HG03439 (cell line): ENCODE measurements around the gene TBC1D22A.

Source experiments
- ATAC-seq: cut with Tn5 transposase; IDR thresholded peaks from one replicate; pipeline ENCODE4 v1.9.1; 2021; ENCODE audit warnings: mild to moderate bottlenecking, moderate library complexity; ENCODE audit not compliant: unreplicated experiment

TBC1D22A gene

DNA sequence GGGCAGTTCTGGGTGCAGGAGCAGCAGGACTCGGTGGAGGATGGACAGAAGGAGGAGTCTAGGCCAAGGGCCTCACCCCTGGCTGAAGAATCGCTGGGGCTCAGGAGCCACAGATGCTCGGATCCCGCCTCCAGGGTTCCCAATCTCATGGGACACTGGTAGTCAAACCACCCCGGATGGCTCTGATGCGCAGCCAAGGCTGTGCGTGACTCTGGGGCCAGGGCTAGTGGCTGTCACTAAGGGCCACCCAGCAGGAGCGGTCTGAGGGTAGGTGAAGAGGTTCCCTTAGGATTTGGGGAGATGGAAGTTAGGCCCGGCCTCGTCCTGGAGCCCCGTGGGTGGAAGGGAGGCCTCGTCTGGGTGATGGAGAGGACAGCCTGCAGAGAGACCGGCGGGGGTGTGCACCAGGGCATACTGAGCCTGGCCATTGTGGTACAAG is 300.6 kb downstream of the TBC1D22A start:
- no peak for ATAC-seq

- no peak for ATAC-seq
Measured at GRCh38 chr22:47063606-47064005, 301.2 kb downstream of the TBC1D22A start.

GRCh38 chr22:47064016-47064415 is 301.6 kb downstream of the TBC1D22A start:
- ATAC-seq: no peak

- no peak for ATAC-seq
Measured at GRCh38 chr22:47064416-47064815, 302.0 kb downstream of the TBC1D22A start.

DNA sequence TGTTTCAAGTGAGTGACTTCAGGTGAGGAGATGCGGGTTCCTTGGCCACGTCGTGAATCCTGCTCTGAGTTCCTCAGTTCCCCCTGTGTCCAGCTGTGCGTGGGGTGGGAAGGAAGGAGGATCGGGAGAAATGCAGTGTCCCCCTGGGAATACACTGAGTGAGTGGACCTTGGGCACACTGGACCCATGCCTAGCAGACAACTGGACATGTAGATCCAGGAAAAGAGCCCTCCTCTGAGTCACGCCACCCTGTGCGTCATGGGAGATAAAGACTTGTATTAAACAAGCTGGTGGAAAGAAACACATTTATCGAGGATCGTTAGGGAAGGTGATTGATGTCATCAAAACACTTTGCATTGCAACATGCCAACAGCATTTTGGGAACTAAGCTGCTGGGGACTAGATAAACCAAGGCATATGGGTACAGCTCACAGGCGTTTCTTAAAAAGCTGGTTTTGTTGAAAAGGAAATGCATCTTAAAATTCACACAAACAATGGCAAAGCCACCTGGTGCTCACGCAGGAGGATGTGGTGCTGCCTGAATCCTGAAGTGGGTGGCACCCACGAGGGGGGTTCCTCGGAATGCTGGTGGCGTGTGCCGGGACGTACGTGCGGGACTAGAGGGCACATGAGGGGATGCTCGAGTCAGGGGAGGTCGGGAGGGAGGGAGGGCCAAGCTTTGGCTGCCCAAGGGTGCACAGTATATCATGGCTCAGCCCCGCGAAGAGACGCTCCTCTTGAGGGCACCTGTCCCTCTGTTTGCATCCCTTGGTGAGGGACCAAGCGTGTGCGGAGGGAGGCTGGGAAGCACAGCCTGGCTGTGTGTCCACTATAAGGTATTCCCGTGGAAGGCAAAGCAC is 303.5 kb downstream of the TBC1D22A start:
- ATAC-seq: no peak

- ATAC-seq: no peak
Measured at GRCh38 chr22:47066616-47066905, 304.1 kb downstream of the TBC1D22A start.

DNA sequence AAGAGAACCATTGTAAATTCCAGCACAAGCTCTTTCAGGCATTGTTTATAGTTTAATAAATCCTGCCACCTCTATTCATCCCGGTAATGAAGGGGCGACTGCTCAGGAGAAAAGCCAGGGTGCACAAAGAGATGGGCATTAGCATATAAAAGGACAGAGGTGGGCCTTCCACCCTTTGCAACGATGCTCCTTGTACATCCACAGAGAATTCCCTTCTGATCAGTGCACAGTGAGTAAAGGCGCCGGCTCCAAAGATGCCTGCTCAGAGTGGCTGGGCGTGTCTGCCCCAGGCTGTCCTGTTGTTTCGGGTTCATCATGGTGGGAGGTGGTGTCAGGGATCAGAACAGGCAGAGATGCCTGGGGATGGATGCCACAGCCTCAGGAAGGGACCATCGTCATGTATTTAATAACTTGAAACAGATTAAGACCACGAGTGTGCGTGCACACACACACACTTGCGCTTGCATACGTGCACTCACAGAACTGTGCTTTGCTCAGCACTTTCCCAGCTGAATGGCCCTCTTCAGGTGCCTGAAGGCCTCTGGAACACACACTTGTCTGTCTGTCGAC is 305.0 kb downstream of the TBC1D22A start:
- ATAC-seq: no peak

DNA sequence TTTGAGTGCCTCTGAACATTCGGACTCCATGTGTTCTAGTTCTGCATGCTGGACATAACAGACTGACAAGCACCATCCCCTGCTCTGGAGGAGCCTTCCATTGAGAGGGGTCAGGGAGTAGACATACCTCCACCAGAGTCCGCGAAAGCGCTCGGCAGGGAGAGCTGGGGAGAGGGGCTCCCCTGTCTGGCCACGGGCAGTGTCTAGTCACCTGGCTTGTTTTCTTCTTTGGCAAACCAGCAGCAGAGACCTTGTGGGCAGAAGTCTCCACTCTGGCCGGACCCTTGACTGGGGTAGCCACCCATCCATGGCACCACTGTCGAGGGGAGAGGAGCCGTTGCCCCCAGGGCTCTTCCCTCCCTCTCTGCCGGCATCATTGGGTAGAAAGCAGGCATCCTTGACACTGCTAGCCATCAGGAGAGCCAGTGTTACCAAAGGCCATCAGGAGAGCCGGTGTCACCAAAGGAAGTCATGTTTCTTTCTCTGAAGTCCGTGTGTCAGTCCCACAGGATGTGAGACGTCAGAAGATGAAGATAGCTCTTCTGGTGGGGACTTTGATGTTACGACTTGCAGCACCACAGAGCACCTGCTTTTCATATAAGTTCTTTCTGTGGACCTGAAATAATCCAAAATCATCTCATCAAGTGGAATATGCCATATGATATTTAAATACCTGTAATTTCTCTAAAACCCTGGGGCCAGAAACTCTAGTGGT is 305.6 kb downstream of the TBC1D22A start:
- no peak for ATAC-seq

- ATAC-seq: no peak
Measured at GRCh38 chr22:47068626-47068996, 306.2 kb downstream of the TBC1D22A start.

GRCh38 chr22:47069270-47069669 is 306.8 kb downstream of the TBC1D22A start:
- ATAC-seq: no peak

DNA sequence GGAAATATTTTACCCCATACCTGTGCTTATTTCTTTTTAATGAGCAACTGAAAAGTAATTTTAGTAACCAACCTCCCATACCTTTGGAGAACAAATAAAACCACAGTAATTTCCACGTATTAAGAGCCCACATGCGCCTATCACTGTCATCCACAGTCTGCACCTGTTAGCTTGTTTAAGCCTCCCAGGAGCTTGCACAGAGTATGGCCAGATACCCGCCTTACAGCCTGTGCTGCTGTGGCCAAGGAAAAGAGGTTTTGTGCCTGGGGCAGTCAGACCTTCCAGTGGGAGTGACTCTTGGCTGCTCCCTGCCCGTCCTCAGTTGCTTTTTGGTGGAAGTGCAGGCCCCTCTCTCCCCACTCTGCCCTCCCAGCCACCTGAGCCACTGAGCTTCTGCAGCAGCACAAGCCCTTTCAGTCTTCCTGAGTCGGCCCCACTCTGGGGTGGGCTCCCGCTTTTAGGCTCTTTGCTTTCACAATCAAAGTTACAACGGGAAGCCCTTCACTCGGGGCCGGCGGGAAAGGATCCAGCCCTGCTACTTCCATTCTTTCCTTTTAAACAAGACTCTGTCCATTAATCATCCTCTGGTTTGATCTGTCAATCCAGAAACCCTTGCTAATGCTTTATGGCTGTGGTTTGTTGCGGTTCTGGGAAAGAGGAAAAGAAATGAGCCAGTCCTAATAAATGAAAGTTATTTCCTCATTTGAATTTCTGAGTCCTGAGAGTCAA is 308.8 kb downstream of the TBC1D22A start:
- no peak for ATAC-seq

- ATAC-seq: no peak
Measured at GRCh38 chr22:47071807-47072641, 309.6 kb downstream of the TBC1D22A start.

DNA sequence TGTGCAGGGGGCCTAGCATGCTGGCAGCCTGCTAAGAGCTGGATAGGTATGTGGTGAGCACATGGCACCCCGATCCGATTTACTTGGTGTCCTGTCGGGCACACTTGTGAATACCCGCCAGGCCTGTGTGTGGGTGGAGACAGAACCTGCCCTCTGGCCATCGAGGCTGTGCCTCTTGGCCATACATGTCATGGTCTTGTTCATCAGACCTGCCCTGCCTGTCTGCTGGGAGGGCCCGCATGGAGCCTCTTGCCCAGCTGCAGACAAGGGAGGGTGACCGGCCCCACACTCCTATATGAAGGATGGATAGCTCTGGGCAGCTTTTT is 310.2 kb downstream of the TBC1D22A start:
- ATAC-seq: no peak

DNA sequence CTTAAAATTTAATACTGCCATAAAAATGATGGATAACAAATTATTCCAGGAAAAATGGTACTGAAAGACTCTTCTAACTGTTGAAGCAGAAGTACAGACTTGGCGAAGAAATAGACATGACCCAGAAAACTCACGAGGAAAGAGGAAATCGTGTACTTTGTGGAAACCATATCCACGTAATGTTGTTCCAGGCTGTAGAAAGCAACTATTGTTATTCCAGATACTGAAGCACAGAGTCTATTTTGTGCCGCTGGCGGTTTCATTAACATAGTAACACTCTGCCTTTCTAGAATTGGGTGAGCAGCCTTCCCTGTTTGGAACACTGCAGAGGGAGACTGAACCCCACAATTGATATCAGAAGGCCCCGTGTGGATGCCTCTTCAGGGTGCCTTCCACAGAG is 310.6 kb downstream of the TBC1D22A start:
- no peak for ATAC-seq

DNA sequence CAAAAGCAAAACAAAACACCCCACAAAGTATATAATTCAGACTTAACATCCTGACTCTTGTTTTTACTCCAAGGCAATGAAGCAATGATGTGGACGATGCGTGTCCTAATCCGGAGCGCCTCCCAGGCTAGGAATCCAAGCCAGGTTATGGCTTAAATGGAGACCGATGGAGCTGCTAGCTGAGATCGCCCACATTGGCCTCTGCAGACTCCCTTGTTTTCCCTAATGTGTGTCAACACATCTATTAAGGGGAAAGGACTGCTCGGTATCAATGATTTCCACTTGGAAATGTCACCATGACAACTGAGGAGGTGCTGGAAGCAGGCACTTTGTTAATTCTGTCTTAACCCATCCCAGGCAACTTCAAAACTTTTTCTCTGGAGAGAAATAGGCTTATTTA is 311.7 kb downstream of the TBC1D22A start:
- no peak for ATAC-seq

GRCh38 chr22:47075568-47075967 is 313.1 kb downstream of the TBC1D22A start:
- no peak for ATAC-seq

- no peak for ATAC-seq
Measured at GRCh38 chr22:47076758-47077157, 314.3 kb downstream of the TBC1D22A start.

- no peak for ATAC-seq
Measured at GRCh38 chr22:47080100-47080499, 317.6 kb downstream of the TBC1D22A start.

DNA sequence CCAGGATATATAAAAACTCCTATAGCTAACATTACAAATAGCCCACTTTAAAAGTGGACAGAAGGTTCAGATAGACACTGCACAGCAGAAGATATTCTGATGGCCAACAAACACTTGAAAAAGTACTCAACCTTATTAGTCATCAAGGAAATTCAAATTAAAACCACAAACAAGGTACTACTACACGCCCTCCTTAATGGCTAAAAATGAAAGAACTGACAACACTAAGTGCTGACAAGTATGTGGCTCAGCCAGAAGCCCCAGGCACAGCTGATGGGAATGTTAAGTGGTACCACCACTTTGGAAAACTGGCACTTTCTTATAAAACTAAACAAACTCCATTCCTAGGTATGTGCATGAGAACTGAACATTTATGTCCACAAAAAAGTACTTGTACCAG is 320.1 kb downstream of the TBC1D22A start:
- no peak for ATAC-seq

DNA sequence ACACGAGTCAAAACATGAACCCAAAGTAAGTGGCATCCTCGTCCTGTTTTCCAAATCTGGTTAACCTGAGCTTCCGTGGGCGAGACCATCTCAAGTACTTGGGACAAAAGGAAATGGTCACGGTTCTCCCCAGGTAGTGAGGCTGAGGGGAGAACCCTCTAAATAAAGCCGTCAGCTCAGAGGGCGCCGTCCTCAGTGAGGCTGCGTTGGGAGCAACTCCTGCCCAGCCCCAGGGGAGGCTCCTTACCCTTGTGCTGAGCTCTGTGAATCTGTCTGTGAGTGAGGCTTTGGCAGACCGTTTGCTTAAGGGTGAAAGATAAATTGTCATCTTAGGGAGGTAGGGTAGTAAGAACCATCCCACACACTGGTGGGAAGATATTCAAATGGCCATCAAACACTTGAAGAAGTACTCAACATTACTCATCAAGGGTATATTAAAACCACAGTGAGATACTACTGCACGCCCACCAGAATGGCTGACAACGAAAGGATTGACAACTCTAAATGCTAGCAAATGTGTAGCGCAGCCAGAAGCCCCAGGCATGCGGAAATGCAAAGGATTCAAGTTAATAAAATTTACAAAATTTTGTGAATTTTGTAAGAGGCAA is 321.0 kb downstream of the TBC1D22A start:
- no peak for ATAC-seq
